ENCODE results near the gene DNAJC6.

Gene DNAJC6

GRCh38 chr1:65309304-65310077, at the start of gene DNAJC6:
TSS of gene DNAJC6 (plus strand) at chr1:65309543. CDS start at chr1:65309746, 203 bp downstream.
- TF ChIP-seq CTCF (IDR thresholded peaks at IDR 0.05; ENCODE audit: borderline replicate concordance, control extremely low read depth, extremely low read depth, insufficient read depth, missing control alignments), result no peak
- in situ Hi-C loops (cut with MboI; ENCODE audit: low sequenced_read_pairs, unreplicated experiment), result no loop called here

DNA sequence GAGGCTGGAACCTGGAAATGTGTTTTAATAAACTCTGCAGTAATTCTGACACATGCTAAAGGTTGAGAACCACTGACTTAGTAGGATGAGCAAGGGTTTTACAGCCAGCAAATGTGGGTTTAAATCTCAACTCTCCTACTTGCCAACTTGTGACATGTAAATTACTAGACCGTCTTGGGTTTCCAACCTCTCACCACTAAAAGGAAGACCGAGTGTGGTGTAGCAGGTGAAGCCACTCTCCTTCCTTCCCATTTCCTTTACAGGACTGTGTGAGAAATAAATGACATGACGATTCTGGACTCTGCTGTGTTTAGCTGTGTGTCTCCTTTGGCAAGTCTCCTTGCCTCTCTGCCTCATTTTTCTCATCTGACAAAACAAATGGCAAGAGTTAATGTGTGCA, 49.5 kb upstream of the DNAJC6 start:
- no peak for DNase-seq (ENCODE audit: low spot score)
- in situ Hi-C loops (cut with MboI; ENCODE audit: low sequenced_read_pairs, unreplicated experiment), result no loop called here
- no peak for TF ChIP-seq CTCF (IDR thresholded peaks at IDR 0.05; ENCODE audit: borderline replicate concordance, control extremely low read depth, extremely low read depth, insufficient read depth, missing control alignments)

More at GRCh38 chr1:65309304-65310077, at the start of gene DNAJC6:
- peak; percentile 66 for DNase-seq (ENCODE audit: low spot score)

GRCh38 chr1:65260851-65261473, 48.4 kb upstream of the DNAJC6 start:
- no peak for DNase-seq (ENCODE audit: low spot score)

GRCh38 chr1:65263286-65263685, 46.1 kb upstream of the DNAJC6 start:
- in situ Hi-C loops (cut with MboI; ENCODE audit: low sequenced_read_pairs, unreplicated experiment), result no loop called here
- no peak for DNase-seq (ENCODE audit: low spot score)
- no peak for TF ChIP-seq CTCF (IDR thresholded peaks at IDR 0.05; ENCODE audit: borderline replicate concordance, control extremely low read depth, extremely low read depth, insufficient read depth, missing control alignments)

More at GRCh38 chr1:65260851-65261473, 48.4 kb upstream of the DNAJC6 start:
- TF ChIP-seq CTCF (IDR thresholded peaks at IDR 0.05; ENCODE audit: borderline replicate concordance, control extremely low read depth, extremely low read depth, insufficient read depth, missing control alignments), result no peak
- in situ Hi-C loops (cut with MboI; ENCODE audit: low sequenced_read_pairs, unreplicated experiment), result no loop called here

DNA sequence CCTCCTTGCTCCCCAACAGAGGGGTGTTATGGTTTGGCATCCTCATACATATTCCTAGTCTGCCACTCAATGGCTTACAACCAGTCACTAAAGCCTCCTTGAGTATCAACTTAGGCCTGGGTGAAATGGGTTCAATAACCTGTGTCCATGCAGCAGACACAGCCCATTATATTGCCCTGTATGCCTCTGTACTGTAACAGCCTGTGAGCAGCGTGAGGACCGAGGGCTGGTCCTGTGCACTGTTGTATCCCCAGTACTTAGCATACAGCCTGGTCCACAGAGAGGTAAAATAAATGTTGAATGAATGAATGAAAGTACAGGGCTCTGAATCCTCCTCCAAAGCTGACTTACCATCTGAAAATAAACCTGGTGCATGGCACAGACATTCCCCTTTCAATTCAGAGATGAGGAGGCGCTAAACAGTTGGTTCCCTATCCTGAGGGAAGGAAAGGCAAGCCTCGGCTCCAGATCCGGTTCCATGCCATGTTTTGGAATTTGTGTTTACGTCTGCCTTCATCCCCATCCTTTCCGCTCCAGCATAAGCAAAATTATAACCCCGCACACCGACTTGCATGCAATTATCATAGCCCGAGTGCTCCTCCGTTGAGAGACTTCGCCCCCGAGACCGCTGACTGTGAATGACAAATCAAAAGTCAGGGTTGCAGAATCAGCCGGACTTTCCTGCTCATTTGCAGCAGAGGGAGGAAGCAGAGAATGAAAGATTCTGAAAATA, 45.0 kb upstream of the DNAJC6 start:
- in situ Hi-C loops (cut with MboI; ENCODE audit: low sequenced_read_pairs, unreplicated experiment), result no loop called here
- TF ChIP-seq CTCF (IDR thresholded peaks at IDR 0.05; ENCODE audit: borderline replicate concordance, control extremely low read depth, extremely low read depth, insufficient read depth, missing control alignments), result no peak
- DNase-seq (ENCODE audit: low spot score), result no peak

GRCh38 chr1:65265296-65265650, 44.1 kb upstream of the DNAJC6 start:
- no peak for DNase-seq (ENCODE audit: low spot score)
- in situ Hi-C loops (cut with MboI; ENCODE audit: low sequenced_read_pairs, unreplicated experiment), result no loop called here
- no peak for TF ChIP-seq CTCF (IDR thresholded peaks at IDR 0.05; ENCODE audit: borderline replicate concordance, control extremely low read depth, extremely low read depth, insufficient read depth, missing control alignments)
